ENCODE data around the gene FOXK2.

Gene FOXK2

GRCh38 chr17:82602986-82603710, 83.6 kb downstream of the FOXK2 start:
- DNase-seq (ENCODE audit: low read depth), result peak; percentile 77
- H3K4me3 ChIP-seq (ENCODE audit: low read depth, low read length), result no peak overlapping the region
- TF ChIP-seq CTCF (IDR thresholded peaks at IDR 0.05; ENCODE audit: insufficient read depth, low read depth, low read length, missing control alignments), result no peak

GRCh38 chr17:82603981-82604448, 84.5 kb downstream of the FOXK2 start:
- H3K4me3 ChIP-seq (ENCODE audit: low read depth, low read length), result no peak overlapping the region
- DNase-seq (ENCODE audit: low read depth), result peak; percentile 44
- TF ChIP-seq CTCF (IDR thresholded peaks at IDR 0.05; ENCODE audit: insufficient read depth, low read depth, low read length, missing control alignments), result no peak

- TF ChIP-seq CTCF (IDR thresholded peaks at IDR 0.05; ENCODE audit: insufficient read depth, low read depth, low read length, missing control alignments), result no peak
- no peak overlapping the region for H3K4me3 ChIP-seq (ENCODE audit: low read depth, low read length)
- DNase-seq (ENCODE audit: low read depth), result no peak
These were observed 85.0 kb downstream of the FOXK2 start for GRCh38 chr17:82604532-82604931.

- H3K4me3 ChIP-seq (ENCODE audit: low read depth, low read length), result no peak overlapping the region
- DNase-seq (ENCODE audit: low read depth), result no peak
- no peak for TF ChIP-seq CTCF (IDR thresholded peaks at IDR 0.05; ENCODE audit: insufficient read depth, low read depth, low read length, missing control alignments)
These were observed 86.5 kb downstream of the FOXK2 start for GRCh38 chr17:82605939-82606600.

- no peak for TF ChIP-seq CTCF (IDR thresholded peaks at IDR 0.05; ENCODE audit: insufficient read depth, low read depth, low read length, missing control alignments)
- no peak for DNase-seq (ENCODE audit: low read depth)
- H3K4me3 ChIP-seq (ENCODE audit: low read depth, low read length), result no peak overlapping the region
These were observed 89.3 kb downstream of the FOXK2 start for GRCh38 chr17:82608816-82609215.

- no peak for TF ChIP-seq CTCF (IDR thresholded peaks at IDR 0.05; ENCODE audit: insufficient read depth, low read depth, low read length, missing control alignments)
- DNase-seq (ENCODE audit: low read depth), result no peak
These were observed 90.1 kb downstream of the FOXK2 start for GRCh38 chr17:82609655-82610054.

More at GRCh38 chr17:82609655-82610054, 90.1 kb downstream of the FOXK2 start:
- no peak overlapping the region for H3K4me3 ChIP-seq (ENCODE audit: low read depth, low read length)
